NCI-H748 (cell line): ENCODE results near the gene KCNQ1OT1.
"Not testable (repeated sequence)": the region's sequence is repeated elsewhere in the genome, so short reads cannot be mapped to it uniquely, and the experiment has no call there.

Experiments
- DNase-seq: peaks from one replicate; lab custom pipeline; 2025; ENCODE audit not compliant: unreplicated experiment; lab: John Stamatoyannopoulos, UW

The KCNQ1OT1 gene

GRCh38 chr11:2655016-2655719 is 44.6 kb downstream of the KCNQ1OT1 start:
- DNase-seq, result no peak

GRCh38 chr11:2653930-2654739 is 45.7 kb downstream of the KCNQ1OT1 start:
- no peak for DNase-seq

GRCh38 chr11:2653198-2653551 is 46.6 kb downstream of the KCNQ1OT1 start:
- no peak for DNase-seq

- DNase-seq, result no peak
Measured at GRCh38 chr11:2652333-2653197, 47.2 kb downstream of the KCNQ1OT1 start.

- DNase-seq, result no peak
Measured at GRCh38 chr11:2651826-2652271, 47.9 kb downstream of the KCNQ1OT1 start.

GRCh38 chr11:2651054-2651617 is 48.7 kb downstream of the KCNQ1OT1 start:
- no peak for DNase-seq

- DNase-seq, result no peak
Measured at GRCh38 chr11:2650343-2650867, 49.4 kb downstream of the KCNQ1OT1 start.

- DNase-seq, result no peak
Measured at GRCh38 chr11:2649848-2650247, 49.9 kb downstream of the KCNQ1OT1 start.

GRCh38 chr11:2649400-2649799 is 50.4 kb downstream of the KCNQ1OT1 start:
- no peak for DNase-seq

GRCh38 chr11:2647953-2648352 is 51.8 kb downstream of the KCNQ1OT1 start:
- no peak for DNase-seq

GRCh38 chr11:2647167-2647566 is 52.6 kb downstream of the KCNQ1OT1 start:
- DNase-seq, result no peak

- no peak for DNase-seq
Measured at GRCh38 chr11:2645779-2646118, 54.0 kb downstream of the KCNQ1OT1 start.

GRCh38 chr11:2644844-2645778 is 54.7 kb downstream of the KCNQ1OT1 start:
- DNase-seq, result no peak

- no peak for DNase-seq
Measured at GRCh38 chr11:2643746-2644145, 56.0 kb downstream of the KCNQ1OT1 start.

- no peak for DNase-seq
Measured at GRCh38 chr11:2641623-2642022, 58.2 kb downstream of the KCNQ1OT1 start.

- not testable (repeated sequence) for DNase-seq
Measured at GRCh38 chr11:2639763-2640162, 60.0 kb downstream of the KCNQ1OT1 start.

GRCh38 chr11:2631161-2631560 is 68.6 kb downstream of the KCNQ1OT1 start:
- DNase-seq, result no peak

- no peak for DNase-seq
Measured at GRCh38 chr11:2630679-2631078, 69.1 kb downstream of the KCNQ1OT1 start.

GRCh38 chr11:2625183-2625582 is 74.6 kb downstream of the KCNQ1OT1 start:
- no peak for DNase-seq

GRCh38 chr11:2621894-2622293 is 77.9 kb downstream of the KCNQ1OT1 start:
- DNase-seq, result no peak
